HG03280 (cell line): ENCODE results near the gene TXNDC8.
"Not testable (repeated sequence)": the region's sequence is repeated elsewhere in the genome, so short reads cannot be mapped to it uniquely, and the experiment has no call there.

Source experiments
- ATAC-seq: cut with Tn5 transposase; IDR thresholded peaks from one replicate; pipeline ENCODE4 v1.9.1; 2021; ENCODE audit warnings: mild to moderate bottlenecking, moderate library complexity; ENCODE audit not compliant: unreplicated experiment

TXNDC8 gene

DNA sequence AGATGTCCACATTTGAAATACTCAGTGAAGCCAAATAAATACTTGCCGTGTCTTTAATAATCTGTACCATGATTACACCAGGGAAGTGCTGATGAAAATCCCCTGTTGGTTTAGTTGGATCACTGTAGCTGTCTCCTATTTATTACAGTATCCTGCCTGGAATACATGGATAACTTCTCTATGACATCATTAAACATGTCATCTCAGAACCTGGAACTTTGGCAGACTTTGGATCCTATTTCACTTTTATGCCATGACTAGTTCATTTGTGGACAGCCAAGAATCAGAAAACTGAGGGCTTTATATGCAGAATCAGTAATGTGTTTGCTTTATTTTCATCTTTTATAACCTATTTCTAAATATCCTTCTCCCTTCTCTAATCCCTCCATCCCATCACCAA lies at the start of gene TXNDC8:
TSS of gene TXNDC8 (minus strand) at position 137 of the 400 bp plus-strand sequence.
- no peak for ATAC-seq

GRCh38 chr9:110383491-110383890 lies 45.8 kb upstream of the TXNDC8 start:
- ATAC-seq, result no peak

GRCh38 chr9:110382731-110383130 lies 45.1 kb upstream of the TXNDC8 start:
- ATAC-seq, result no peak

GRCh38 chr9:110371411-110372007 lies 33.8 kb upstream of the TXNDC8 start:
- ATAC-seq, result no peak

DNA sequence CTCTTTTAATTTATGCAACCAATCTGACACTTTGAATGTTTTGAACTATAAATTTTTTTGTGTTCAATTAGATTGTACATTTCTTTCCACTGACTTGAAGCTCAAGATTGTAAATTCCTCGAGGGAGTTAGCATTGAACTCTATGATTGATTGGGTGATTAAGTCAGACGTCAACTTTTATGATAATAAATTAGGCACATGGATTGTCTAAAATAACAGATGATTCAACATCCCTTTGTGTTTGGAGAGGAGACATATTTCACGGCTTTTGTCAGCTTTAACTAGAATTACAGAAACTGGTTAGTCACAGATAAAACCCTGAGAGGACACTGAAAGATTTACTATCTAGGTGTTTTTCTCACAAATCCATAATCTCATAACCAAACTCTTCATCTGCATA lies 32.7 kb upstream of the TXNDC8 start:
- no peak for ATAC-seq

DNA sequence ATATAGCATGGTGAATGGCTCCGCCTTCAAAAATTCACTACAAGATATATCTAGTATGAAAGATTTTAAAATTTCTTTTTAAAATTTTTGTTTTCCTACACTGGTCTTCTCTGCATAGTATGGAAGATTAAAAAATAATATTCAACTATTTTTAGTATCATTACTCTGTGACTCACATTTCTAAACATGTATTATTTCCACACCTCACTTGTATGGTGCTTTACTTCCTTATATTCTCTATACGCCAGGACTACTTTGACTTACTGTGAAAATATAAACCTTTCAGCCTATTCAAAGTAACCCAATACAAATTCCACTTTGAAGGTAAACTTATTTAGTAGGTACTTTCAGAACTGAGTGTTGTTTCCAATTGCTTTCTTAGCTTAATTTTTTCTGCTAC lies 26.8 kb upstream of the TXNDC8 start:
- no peak for ATAC-seq

- not testable (repeated sequence) for ATAC-seq
These were observed 21.3 kb upstream of the TXNDC8 start for GRCh38 chr9:110358992-110359391.

GRCh38 chr9:110357505-110357904 lies 19.8 kb upstream of the TXNDC8 start:
- no peak for ATAC-seq

GRCh38 chr9:110356639-110357395 lies 19.2 kb upstream of the TXNDC8 start:
- no peak for ATAC-seq

DNA sequence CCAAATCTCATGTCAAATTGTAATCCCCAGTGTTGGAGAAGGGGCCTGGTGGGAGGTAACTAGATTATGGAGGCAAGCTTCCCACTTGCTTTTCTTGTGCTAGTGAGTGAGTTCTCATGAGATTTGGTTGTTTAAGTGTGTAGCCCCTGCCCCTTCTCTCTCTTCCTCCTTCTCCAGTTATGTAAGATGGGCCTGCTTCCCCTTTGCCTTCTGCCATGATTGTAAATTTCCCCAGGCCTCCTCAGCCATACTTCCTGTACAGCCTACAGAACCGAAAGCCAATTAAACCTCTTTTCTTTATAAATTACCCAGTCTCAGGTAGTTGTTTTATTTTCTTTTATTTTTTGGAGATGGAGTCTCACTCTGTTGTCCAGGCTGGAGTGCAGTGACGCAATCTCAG lies 18.2 kb upstream of the TXNDC8 start:
- no peak for ATAC-seq

DNA sequence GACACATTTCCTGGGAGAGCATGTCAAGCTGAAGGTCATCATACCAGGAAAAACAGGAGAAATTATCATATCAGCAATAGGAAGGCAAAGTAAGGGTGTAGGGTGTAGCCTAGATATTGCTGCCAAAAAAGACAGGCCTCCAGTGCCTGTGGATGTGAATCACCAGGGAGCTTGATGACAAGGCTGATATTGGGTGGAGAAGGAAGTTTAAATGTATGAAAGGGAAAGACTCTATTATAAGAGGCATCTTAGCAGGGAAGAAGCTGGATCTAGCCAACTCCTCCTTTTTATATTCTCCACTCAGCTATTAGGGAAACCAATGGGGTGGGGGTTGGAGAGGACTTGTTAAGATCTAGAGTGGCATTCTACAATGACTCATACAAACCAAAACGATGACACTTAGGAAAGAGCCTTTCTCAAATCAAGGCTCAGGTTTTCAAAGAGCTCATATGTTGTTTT lies 13.4 kb upstream of the TXNDC8 start:
- no peak for ATAC-seq

DNA sequence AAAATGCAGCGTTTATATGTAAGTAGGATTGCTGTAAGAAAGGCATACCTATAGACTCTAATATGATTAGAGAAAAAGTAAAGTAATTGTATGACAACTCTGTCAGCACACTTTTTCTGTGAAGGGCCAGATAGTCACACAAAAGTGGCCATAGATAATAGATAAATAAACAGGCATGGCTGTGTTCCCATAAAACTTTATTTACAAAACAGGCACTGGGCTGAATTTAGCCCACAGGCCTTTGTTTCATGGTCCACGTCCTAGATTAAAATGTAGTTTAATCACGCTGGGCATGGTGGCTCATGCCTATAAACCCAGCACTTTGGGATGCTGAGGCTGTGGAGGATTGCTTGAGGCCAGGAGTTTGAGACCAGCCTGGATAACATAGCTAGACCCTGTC lies 8.7 kb upstream of the TXNDC8 start:
- ATAC-seq, result no peak

DNA sequence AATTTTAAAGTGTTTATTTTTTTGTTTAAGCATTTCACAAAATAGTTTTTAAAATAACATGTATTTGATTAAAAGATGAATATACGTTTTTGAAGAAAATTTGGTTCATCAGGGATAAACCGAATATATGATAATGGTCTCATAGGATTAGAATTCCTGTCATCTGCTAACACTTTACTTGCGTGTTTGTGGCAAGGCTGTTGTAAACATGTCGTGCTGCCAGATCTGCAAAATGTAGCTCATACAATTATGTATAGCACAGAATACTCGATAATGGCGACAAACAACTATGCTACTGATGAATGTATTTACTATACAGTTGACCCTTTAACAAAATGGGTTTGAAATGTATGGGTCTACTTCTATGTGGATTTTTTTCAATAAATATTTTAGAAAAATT lies 7.2 kb upstream of the TXNDC8 start:
- ATAC-seq, result no peak

- ATAC-seq, result no peak
These were observed 5.9 kb upstream of the TXNDC8 start for GRCh38 chr9:110343551-110343950.

DNA sequence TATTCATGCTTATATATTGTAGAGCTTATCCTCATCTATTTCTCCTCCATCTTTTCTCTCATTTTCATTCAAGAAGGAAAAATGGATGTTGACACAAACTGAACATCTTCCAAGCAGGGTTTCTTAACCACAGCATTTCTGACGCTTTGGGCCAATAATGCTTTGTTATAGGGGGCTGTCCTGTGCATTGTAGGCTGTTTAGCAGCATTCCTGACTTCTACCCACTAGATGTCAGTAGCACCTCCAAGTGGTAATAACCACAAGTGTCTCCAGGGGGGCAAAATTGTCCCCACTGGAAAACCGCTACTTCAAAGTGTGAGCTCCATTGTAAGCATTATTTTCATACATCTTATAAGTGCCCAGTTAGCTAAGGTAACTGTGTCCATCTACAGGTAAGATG lies 2.6 kb upstream of the TXNDC8 start:
- no peak for ATAC-seq

GRCh38 chr9:110338143-110338542 lies 480 bp upstream of the TXNDC8 start:
- ATAC-seq, result no peak

GRCh38 chr9:110336363-110336762 lies 1.3 kb downstream of the TXNDC8 start:
- no peak for ATAC-seq

DNA sequence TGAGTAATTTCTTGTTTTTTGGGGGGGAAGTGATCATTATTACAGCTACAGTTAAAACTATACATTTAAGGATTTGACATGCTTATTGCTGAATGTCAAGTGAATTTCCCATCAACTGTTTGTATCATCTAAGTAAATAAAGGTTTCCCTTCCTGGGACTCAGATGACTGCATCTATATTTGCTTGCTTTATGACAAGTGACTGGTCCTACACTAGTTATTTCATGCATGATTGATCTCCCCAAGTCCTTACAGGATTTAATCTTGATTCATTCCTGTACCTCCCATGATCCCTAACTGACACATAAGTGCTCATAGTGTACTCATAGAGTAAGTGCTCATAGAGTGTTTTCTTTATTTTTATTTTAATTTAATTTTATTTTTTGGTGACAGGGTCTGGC lies 2.8 kb downstream of the TXNDC8 start:
- ATAC-seq, result no peak

DNA sequence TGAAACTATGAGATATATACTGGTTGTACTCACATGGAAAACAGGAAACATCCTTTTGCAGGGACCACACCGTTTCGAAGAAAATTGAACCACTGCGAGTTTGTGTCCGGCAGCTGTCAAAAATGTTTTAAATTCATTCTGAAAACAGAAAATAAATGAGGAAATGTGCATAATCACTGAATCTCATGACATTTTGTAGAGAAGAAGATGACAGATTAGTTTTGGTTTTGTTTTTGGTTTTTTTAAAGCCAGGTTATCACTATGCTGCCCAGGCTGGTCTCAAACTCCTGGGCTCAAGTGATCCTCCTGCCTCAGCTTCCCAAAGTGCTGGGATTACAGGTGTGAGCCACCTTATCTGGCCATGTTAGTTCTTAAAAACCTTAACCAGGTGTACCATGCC lies 3.5 kb downstream of the TXNDC8 start:
- ATAC-seq, result no peak

GRCh38 chr9:110332766-110333165 lies 4.9 kb downstream of the TXNDC8 start:
- ATAC-seq, result no peak

- no peak for ATAC-seq
These were observed 7.1 kb downstream of the TXNDC8 start for GRCh38 chr9:110330484-110331105.

DNA sequence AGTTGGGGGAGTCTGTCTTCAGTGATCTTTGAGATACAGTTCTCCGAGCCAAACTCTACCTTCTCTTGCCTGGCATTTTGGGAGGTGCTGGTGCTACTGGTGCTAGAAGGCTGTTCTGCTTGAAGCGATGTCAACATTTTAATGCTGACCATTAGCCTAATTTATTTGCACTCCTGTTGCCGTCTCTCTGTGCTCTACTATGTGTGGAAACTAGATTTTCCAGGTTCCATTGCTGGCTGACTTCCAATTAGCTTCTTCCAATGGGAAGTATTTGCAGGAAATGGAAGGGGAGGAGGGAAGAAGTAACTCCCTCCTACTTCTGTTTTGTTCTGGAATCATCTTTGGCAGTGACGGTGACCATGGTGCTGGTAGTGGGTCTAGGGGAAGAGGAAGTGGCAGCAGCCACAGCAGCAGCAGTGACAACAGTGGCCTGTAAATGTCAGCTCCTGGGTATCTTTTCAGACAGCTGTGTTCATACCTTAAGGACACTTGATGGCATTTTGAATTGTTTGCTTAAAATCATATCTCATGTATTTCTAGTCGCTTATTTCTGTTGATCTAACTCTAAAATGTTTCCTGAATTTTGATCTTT lies 7.9 kb downstream of the TXNDC8 start:
- no peak for ATAC-seq
